Measurements from ENCODE around the gene SNRPE.

The SNRPE gene

GRCh38 chr1:203858055-203858454, 3.3 kb upstream of the SNRPE start:
- no peak overlapping the region for H3K4me3 ChIP-seq (ENCODE audit: control insufficient read depth, low read depth, low read length)
- no peak for TF ChIP-seq CTCF (conservative IDR thresholded peaks at IDR 0.05; ENCODE audit: control insufficient read depth, insufficient read depth, low read depth, low read length)
- DNase-seq (ENCODE audit: low read depth), result peak; percentile 64

- TF ChIP-seq CTCF (conservative IDR thresholded peaks at IDR 0.05; ENCODE audit: control insufficient read depth, insufficient read depth, low read depth, low read length), result no peak
Measured at GRCh38 chr1:203858975-203859374, 2.4 kb upstream of the SNRPE start.

GRCh38 chr1:203860396-203861025, 888 bp upstream of the SNRPE start:
- TF ChIP-seq CTCF (conservative IDR thresholded peaks at IDR 0.05; ENCODE audit: control insufficient read depth, insufficient read depth, low read depth, low read length), result no peak
- H3K4me3 ChIP-seq (ENCODE audit: control insufficient read depth, low read depth, low read length), result peak overlapping the region; percentile 88
- peak; percentile 54 for DNase-seq (ENCODE audit: low read depth)

More at GRCh38 chr1:203858975-203859374, 2.4 kb upstream of the SNRPE start:
- no peak for DNase-seq (ENCODE audit: low read depth)
- no peak overlapping the region for H3K4me3 ChIP-seq (ENCODE audit: control insufficient read depth, low read depth, low read length)

- H3K4me3 ChIP-seq (ENCODE audit: control insufficient read depth, low read depth, low read length), result no peak overlapping the region
- no peak for TF ChIP-seq CTCF (conservative IDR thresholded peaks at IDR 0.05; ENCODE audit: control insufficient read depth, insufficient read depth, low read depth, low read length)
- DNase-seq (ENCODE audit: low read depth), result no peak
Measured at GRCh38 chr1:203867802-203868201, 6.4 kb downstream of the SNRPE start.

GRCh38 chr1:203870245-203870644, 8.8 kb downstream of the SNRPE start:
- H3K4me3 ChIP-seq (ENCODE audit: control insufficient read depth, low read depth, low read length), result no peak overlapping the region
- DNase-seq (ENCODE audit: low read depth), result peak; percentile 25
- no peak for TF ChIP-seq CTCF (conservative IDR thresholded peaks at IDR 0.05; ENCODE audit: control insufficient read depth, insufficient read depth, low read depth, low read length)

- TF ChIP-seq CTCF (conservative IDR thresholded peaks at IDR 0.05; ENCODE audit: control insufficient read depth, insufficient read depth, low read depth, low read length), result peak; percentile 99
- H3K4me3 ChIP-seq (ENCODE audit: control insufficient read depth, low read depth, low read length), result no peak overlapping the region
- peak; percentile 80 for DNase-seq (ENCODE audit: low read depth)
Measured at GRCh38 chr1:203871114-203871880, 9.9 kb downstream of the SNRPE start.

Measured in fibroblast of mammary gland (primary cell).